Lower leg skin (tissue), 3 donors: ENCODE measurements around the gene FLAD1.

Experiments
- CTCF ChIP-seq, 3 donors: fragments of 450-650 bp; IDR thresholded peaks; one replicate each; pipeline ENCODE4 v1.5.1; 2016; ENCODE audit warnings: antibody characterized with exemption in 3 of 3, mild to moderate bottlenecking in 3 of 3, moderate library complexity in 2 of 3
- POLR2A ChIP-seq, 2 donors: fragments of 450-650 bp; IDR thresholded peaks; one replicate each; pipeline ENCODE4 v1.6.1; 2016 to 2017; ENCODE audit warnings: antibody characterized with exemption in 2 of 2, mild to moderate bottlenecking in 1 of 2, moderate library complexity in 1 of 2

GRCh38 chr1:155019377-155020245, 36.5 kb downstream of the FLAD1 start:
- no peak for TF ChIP-seq CTCF (IDR thresholded peaks at IDR 0.05)
- TF ChIP-seq POLR2A (IDR thresholded peaks at IDR 0.05) = no peak
